Ishikawa (cell line): ENCODE measurements around the gene GRM1.

Experiments used
- CEBPB ChIP-seq: IDR thresholded peaks from 2 replicates; pipeline ENCODE4 v1.6.1; 2012
- CREB1 ChIP-seq: IDR thresholded peaks from 2 replicates; pipeline ENCODE4 v1.6.1; 2012; ENCODE audit warnings: low read depth
- EGR1 ChIP-seq: IDR thresholded peaks from 2 replicates; pipeline ENCODE4 v1.6.1; 2012
- EP300 ChIP-seq: IDR thresholded peaks from 2 replicates; pipeline ENCODE4 v1.6.1; 2012; ENCODE audit warnings: borderline replicate concordance
- FOXM1 ChIP-seq: IDR thresholded peaks from 2 replicates; pipeline ENCODE4 v1.6.1; 2012; ENCODE audit warnings: low read depth, borderline replicate concordance
- MAX ChIP-seq: IDR thresholded peaks from 2 replicates; pipeline ENCODE4 v1.6.1; 2012
- NFIC ChIP-seq: IDR thresholded peaks from 2 replicates; pipeline ENCODE4 v1.6.1; 2012
- RAD21 ChIP-seq: IDR thresholded peaks from 2 replicates; pipeline ENCODE4 v1.6.1; 2012; ENCODE audit warnings: low read depth
- REST ChIP-seq: IDR thresholded peaks from 2 replicates; pipeline ENCODE4 v1.6.1; 2012; ENCODE audit warnings: low read depth, mild to moderate bottlenecking
- TAF1 ChIP-seq: IDR thresholded peaks from 2 replicates; pipeline ENCODE4 v1.6.1; 2012; ENCODE audit warnings: low read depth, mild to moderate bottlenecking
- TCF12 ChIP-seq: IDR thresholded peaks from 2 replicates; pipeline ENCODE4 v1.6.1; 2012; ENCODE audit warnings: low read depth
- TEAD4 ChIP-seq: IDR thresholded peaks from 2 replicates; pipeline ENCODE4 v1.6.1; 2012
- USF1 ChIP-seq: IDR thresholded peaks from 2 replicates; pipeline ENCODE4 v1.6.1; 2012
- YY1 ChIP-seq: IDR thresholded peaks from 2 replicates; pipeline ENCODE4 v1.6.1; 2012; ENCODE audit warnings: low read depth
- ZBTB7A ChIP-seq: IDR thresholded peaks from 2 replicates; pipeline ENCODE4 v1.6.1; 2012; ENCODE audit warnings: low read depth

GRM1 gene

GRCh38 chr6:146426516-146426915 lies 397.7 kb downstream of the GRM1 start:
- TF ChIP-seq RAD21: no peak
- no peak for TF ChIP-seq USF1
- TF ChIP-seq CEBPB: no peak
- TF ChIP-seq MAX: no peak
- TF ChIP-seq EP300: no peak

- no peak for TF ChIP-seq TCF12
Measured at GRCh38 chr6:146429831-146430230, 401.0 kb downstream of the GRM1 start.

- TF ChIP-seq YY1: no peak
- no peak for TF ChIP-seq EGR1
- TF ChIP-seq EP300: no peak
- no peak for TF ChIP-seq USF1
- TF ChIP-seq ZBTB7A: no peak
Measured at GRCh38 chr6:146433881-146434731, 405.2 kb downstream of the GRM1 start.

- TF ChIP-seq FOXM1 (no peak), EGR1 (no peak)
Measured at GRCh38 chr6:146434732-146435390, 406.0 kb downstream of the GRM1 start.

- TF ChIP-seq TAF1 (no peak), REST (no peak), NFIC (no peak), EP300 (no peak)
Measured at GRCh38 chr6:146441907-146442306, 413.0 kb downstream of the GRM1 start.

GRCh38 chr6:146444189-146444588 lies 415.3 kb downstream of the GRM1 start:
- TF ChIP-seq TAF1 (no peak), CREB1 (no peak), USF1 (no peak)

GRCh38 chr6:146445233-146445632 lies 416.4 kb downstream of the GRM1 start:
- TF ChIP-seq TAF1: no peak
- TF ChIP-seq TEAD4: no peak
- TF ChIP-seq FOXM1: no peak
- TF ChIP-seq CREB1: no peak
- no peak for TF ChIP-seq TCF12
- no peak for TF ChIP-seq REST
- TF ChIP-seq CEBPB: no peak
- no peak for TF ChIP-seq EGR1
- TF ChIP-seq EP300: no peak
- TF ChIP-seq YY1: no peak
- no peak for TF ChIP-seq ZBTB7A
- TF ChIP-seq USF1: no peak
- no peak for TF ChIP-seq MAX
- TF ChIP-seq RAD21: no peak
